MCF 10A (cell line): Measurements from ENCODE around the gene DCLRE1B. TPM values are rescaled to one million over a fixed set of nuclear protein-coding genes. Genes with fewer than 3 reads are reported as not detected.

Source experiments
- BruUV-seq: library from RNA; stranded (reverse); fragments of 400-500 nt; replicated peaks from 2 replicates; lab custom pipeline; 2021; lab: Mats Ljungman, UMichigan
- CTCF ChIA-PET: fragments of 300-600 bp; sonication (Branson Sonifier 250); formaldehyde crosslinking; extraction: SDS; loops from one replicate; lab custom pipeline; 2021; ENCODE audit warnings: antibody characterized with exemption, inconsistent platforms; lab: Yijun Ruan, JAX
- POLR2A ChIA-PET: fragments of 300-600, 350-650 bp; sonication (Branson Sonifier 250); formaldehyde crosslinking; extraction: SDS; loops from one replicate; lab custom pipeline; 2020; ENCODE audit warnings: antibody characterized with exemption, inconsistent platforms; lab: Yijun Ruan, JAX
- DNase-seq: peaks from one replicate; pipeline ENCODE4 v3.0.0-alpha.2; 2018; ENCODE audit not compliant: unreplicated experiment
- H3K27ac Mint-ChIP-seq: one replicate; pipeline ENCODE4 v1.8.0; 2022; ENCODE audit warnings: mild to moderate bottlenecking, low read depth, mixed read lengths; ENCODE audit not compliant: unreplicated experiment
- H3K27me3 Mint-ChIP-seq: one replicate; pipeline ENCODE4 v1.8.0; 2022; ENCODE audit warnings: mixed read lengths; ENCODE audit not compliant: insufficient read depth, unreplicated experiment
- H3K36me3 Mint-ChIP-seq: one replicate; pipeline ENCODE4 v1.8.0; 2022; ENCODE audit warnings: mild to moderate bottlenecking, moderate library complexity, mixed read lengths; ENCODE audit not compliant: insufficient read depth, unreplicated experiment
- H3K4me1 Mint-ChIP-seq: one replicate; pipeline ENCODE4 v1.8.0; 2022; ENCODE audit warnings: mixed read lengths; ENCODE audit not compliant: insufficient read depth, unreplicated experiment
- H3K4me3 Mint-ChIP-seq: one replicate; pipeline ENCODE4 v1.8.0; 2022; ENCODE audit warnings: mild to moderate bottlenecking, moderate library complexity, mixed read lengths; ENCODE audit not compliant: unreplicated experiment
- H3K9me3 Mint-ChIP-seq: one replicate; pipeline ENCODE4 v1.8.0; 2022; ENCODE audit warnings: mixed read lengths; ENCODE audit not compliant: unreplicated experiment
- CTCF ChIP-seq: fragments of 200-600 bp; IDR thresholded peaks from one replicate; pipeline ENCODE4 v1.8.0; 2022; ENCODE audit warnings: antibody characterized with exemption, mild to moderate bottlenecking; ENCODE audit not compliant: unreplicated experiment
- intact Hi-C: fragments of 100-400 bp; cut with micrococcal nuclease; formaldehyde crosslinking; loops from 2 replicates; pipeline ENCODE4 v1.14.1; 2022
- total RNA-seq: library from RNA; stranded (reverse); gene quantifications from 2 replicates; pipeline ENCODE4 v1.2.3, GENCODE V29; 2022

Gene DCLRE1B
- total RNA-seq, 1 experiment from 2014 or later, result 8.1 TPM

GRCh38 chr1:113931451-113931851, 26.3 kb downstream of the DCLRE1B start:
- no peak for TF ChIP-seq CTCF
- H3K27me3 Mint-ChIP-seq, result no peaks in the 10 kb centered on the region
- peaks cover 9% of the 10 kb centered on the region for H3K36me3 Mint-ChIP-seq
- POLR2A ChIA-PET, result interaction anchor here (0.6 to 9.2 kb wide), 12 partner anchors 11 to 826 kb away, joined by 3 to 228 read pairs (median 4); partner anchors contain the start of genes AP4B1, DCLRE1B, PHTF1 and RSBN1
- no peaks in the 10 kb centered on the region for H3K9me3 Mint-ChIP-seq
- peaks cover 48% of the 10 kb centered on the region for H3K4me1 Mint-ChIP-seq
- DNase-seq, result peak; percentile 38
- peak overlapping the region; percentile 95 for H3K4me3 Mint-ChIP-seq
- CTCF ChIA-PET, result interaction anchor here (0.6 to 5.3 kb wide), 13 partner anchors 11 to 480 kb away, joined by 3 to 48 read pairs (median 4); partner anchors contain the start of genes AP4B1 and DCLRE1B
- no TSS peak for BruUV-seq
- intact Hi-C loops, result no loop called here
- peak overlapping the region; percentile 97 for H3K27ac Mint-ChIP-seq

- DNase-seq, result no peak
- intact Hi-C loops, result no loop called here
- CTCF ChIA-PET, result interaction anchor here (0.9 kb wide), 1 partner anchor 19 kb away, joined by 3 read pairs; no protein-coding TSS in a partner anchor
- TF ChIP-seq CTCF, result no peak
- Mint-ChIP-seq H3K36me3 (peaks cover 9% of the 10 kb centered on the region), H3K27ac (peak overlapping the region; percentile 88), H3K4me3 (no peak overlapping the region), H3K27me3 (no peaks in the 10 kb centered on the region), H3K4me1 (peaks cover 50% of the 10 kb centered on the region), H3K9me3 (no peaks in the 10 kb centered on the region)
- no TSS peak for BruUV-seq
- POLR2A ChIA-PET, result interaction anchor here (1.3 to 1.7 kb wide), 2 partner anchors 11 to 123 kb away, joined by 4 read pairs; no protein-coding TSS in a partner anchor
Observed at GRCh38 chr1:113934006-113934405, 28.9 kb downstream of the DCLRE1B start.

- Mint-ChIP-seq H3K27ac (no peak overlapping the region), H3K27me3 (no peaks in the 10 kb centered on the region), H3K9me3 (no peaks in the 10 kb centered on the region), H3K4me1 (peaks cover 50% of the 10 kb centered on the region), H3K4me3 (no peak overlapping the region), H3K36me3 (peaks cover 9% of the 10 kb centered on the region)
- ChIA-PET POLR2A (interaction anchor here (1.3 to 1.7 kb wide), 3 partner anchors 10 to 123 kb away, joined by 3 to 4 read pairs (median 4); no protein-coding TSS in a partner anchor), CTCF (interaction anchor here (0.6 to 0.9 kb wide), 2 partner anchors 19 to 889 kb away, joined by 3 read pairs; no protein-coding TSS in a partner anchor)
- intact Hi-C loops, result no loop called here
- TF ChIP-seq CTCF, result no peak
- BruUV-seq, result no TSS peak
- DNase-seq, result no peak
Observed at GRCh38 chr1:113934511-113935055, 29.5 kb downstream of the DCLRE1B start.

GRCh38 chr1:113935176-113935575, 30.1 kb downstream of the DCLRE1B start:
- Mint-ChIP-seq H3K27ac (no peak overlapping the region), H3K4me3 (no peak overlapping the region), H3K9me3 (no peaks in the 10 kb centered on the region), H3K4me1 (peaks cover 50% of the 10 kb centered on the region), H3K27me3 (no peaks in the 10 kb centered on the region), H3K36me3 (peaks cover 10% of the 10 kb centered on the region)
- TF ChIP-seq CTCF, result no peak
- DNase-seq, result no peak
- BruUV-seq, result no TSS peak
- ChIA-PET POLR2A (interaction anchor here (1.0 to 1.5 kb wide), 3 partner anchors 10 to 123 kb away, joined by 3 to 4 read pairs (median 3); partner anchors contain the start of gene RSBN1), CTCF (interaction anchor here (0.6 kb wide), 1 partner anchor 744 kb away, joined by 3 read pairs; no protein-coding TSS in a partner anchor)
- intact Hi-C loops, result no loop called here
